H9 (cell line): ENCODE data around the gene RPP30. TPM values are rescaled to one million over a fixed set of nuclear protein-coding genes. Genes with fewer than 3 reads are reported as not detected.

Experiments used
- DNase-seq: peaks from one replicate; pipeline ENCODE4 v3.0.0-alpha.2; 2017
- H2AFZ ChIP-seq: one replicate; pipeline ENCODE4 v1.6.1; 2013; ENCODE audit warnings: mild to moderate bottlenecking, low read length, control low read depth, moderate library complexity
- H2AK5ac ChIP-seq: 2 replicates; pipeline ENCODE4 v1.6.1; 2013; ENCODE audit warnings: low read length, control low read depth, mixed read lengths; ENCODE audit not compliant: insufficient read length
- H2BK120ac ChIP-seq: one replicate; pipeline ENCODE4 v1.6.1; 2013; ENCODE audit warnings: low read depth, mild to moderate bottlenecking, low read length, control low read depth, inconsistent platforms; ENCODE audit not compliant: poor library complexity, severe bottlenecking
- H2BK12ac ChIP-seq: 2 replicates; pipeline ENCODE4 v1.6.1; 2013; ENCODE audit warnings: low read length, control low read depth, mixed read lengths, low read depth; ENCODE audit not compliant: insufficient read length
- H2BK15ac ChIP-seq: 2 replicates; pipeline ENCODE4 v1.6.1; 2013; ENCODE audit warnings: low read depth, low read length, control low read depth
- H2BK20ac ChIP-seq: one replicate; pipeline ENCODE4 v1.6.1; 2013; ENCODE audit warnings: low read depth, mild to moderate bottlenecking, low read length, control low read depth, inconsistent platforms; ENCODE audit not compliant: poor library complexity, severe bottlenecking
- H2BK5ac ChIP-seq: 2 replicates; pipeline ENCODE4 v1.6.1; 2013; ENCODE audit warnings: low read length, control low read depth, mixed read lengths; ENCODE audit not compliant: insufficient read length
- H3K14ac ChIP-seq: 2 replicates; pipeline ENCODE4 v1.6.1; 2013; ENCODE audit warnings: low read length, control low read depth; ENCODE audit not compliant: insufficient read depth
- H3K18ac ChIP-seq: 2 replicates; pipeline ENCODE4 v1.6.1; 2013; ENCODE audit warnings: low read depth, mild to moderate bottlenecking, mixed read lengths, low read length, control low read depth; ENCODE audit not compliant: insufficient read length
- H3K23ac ChIP-seq: 2 replicates; pipeline ENCODE4 v1.6.1; 2013; ENCODE audit warnings: low read length, control low read depth, mixed read lengths, low read depth; ENCODE audit not compliant: insufficient read length
- H3K23me2 ChIP-seq: 2 replicates; pipeline ENCODE4 v1.6.1; 2013; ENCODE audit warnings: low read depth, mild to moderate bottlenecking, mixed read lengths, low read length, control low read depth; ENCODE audit not compliant: insufficient read length, poor library complexity, severe bottlenecking
- H3K27ac ChIP-seq: 2 replicates; pipeline ENCODE4 v1.5.1; 2013; ENCODE audit warnings: low read length, control low read depth, mixed read lengths, low read depth; ENCODE audit not compliant: insufficient read length
- H3K27me3 ChIP-seq: 2 replicates; pipeline ENCODE4 v1.6.1; 2013; ENCODE audit warnings: low read length, control low read depth, inconsistent platforms; ENCODE audit not compliant: insufficient read depth
- H3K4ac ChIP-seq: 2 replicates; pipeline ENCODE4 v1.6.1; 2013; ENCODE audit warnings: low read depth, mild to moderate bottlenecking, control low read depth, inconsistent platforms, low read length, moderate library complexity
- H3K4me1 ChIP-seq: 2 replicates; pipeline ENCODE4 v1.6.1; 2013; ENCODE audit warnings: low read length, control low read depth, inconsistent platforms; ENCODE audit not compliant: insufficient read depth
- H3K4me2 ChIP-seq: 2 replicates; pipeline ENCODE4 v1.6.1; 2013; ENCODE audit warnings: low read length, control low read depth, mixed read lengths; ENCODE audit not compliant: insufficient read length, insufficient read depth
- H3K56ac ChIP-seq: 2 replicates; pipeline ENCODE4 v1.6.1; 2013; ENCODE audit warnings: low read depth, mild to moderate bottlenecking, mixed read lengths, low read length, control low read depth; ENCODE audit not compliant: insufficient read length
- H3K79me1 ChIP-seq: 2 replicates; pipeline ENCODE4 v1.6.1; 2013; ENCODE audit warnings: low read depth, mild to moderate bottlenecking, moderate library complexity, low read length, control low read depth, inconsistent platforms; ENCODE audit not compliant: insufficient read depth, poor library complexity, severe bottlenecking
- H3K79me2 ChIP-seq: 2 replicates; pipeline ENCODE4 v1.6.1; 2013; ENCODE audit warnings: low read length, control low read depth, inconsistent platforms; ENCODE audit not compliant: insufficient read depth
- H3K9ac ChIP-seq: 2 replicates; pipeline ENCODE4 v1.6.1; 2013; ENCODE audit warnings: low read length, control low read depth, mixed read lengths; ENCODE audit not compliant: insufficient read length; ENCODE audit errors: extremely low read depth
- H3K9me3 ChIP-seq: one replicate; pipeline ENCODE4 v1.6.1; 2013; ENCODE audit warnings: low read depth, low read length, inconsistent platforms; ENCODE audit not compliant: control insufficient read depth
- H3T11ph ChIP-seq: one replicate; pipeline ENCODE4 v1.6.1; 2013; ENCODE audit warnings: mild to moderate bottlenecking, low read length, control low read depth, inconsistent platforms
- H4K20me1 ChIP-seq: one replicate; pipeline ENCODE4 v1.6.1; 2013; ENCODE audit not compliant: control insufficient read depth, insufficient read length, insufficient read depth
- H4K5ac ChIP-seq: 2 replicates; pipeline ENCODE4 v1.6.1; 2013; ENCODE audit warnings: low read depth, mild to moderate bottlenecking, mixed read lengths, low read length, control low read depth; ENCODE audit not compliant: insufficient read length
- H4K8ac ChIP-seq: replicated peaks from 2 replicates; pipeline ENCODE4 v1.6.1; 2013; ENCODE audit warnings: low read length, control low read depth, mixed read lengths, low read depth; ENCODE audit not compliant: insufficient read length
- H4K91ac ChIP-seq: 2 replicates; pipeline ENCODE4 v1.6.1; 2013; ENCODE audit warnings: low read depth, mild to moderate bottlenecking, moderate library complexity, mixed read lengths, low read length, control low read depth; ENCODE audit not compliant: insufficient read length
- H3K27ac Mint-ChIP-seq, 3 experiments: 2 replicates in 2 of 3; 3 replicates in 1 of 3; pipeline ENCODE4 v1.8.0; 2020 to 2021; ENCODE audit warnings: mixed read lengths in 3 of 3, mild to moderate bottlenecking in 1 of 3, moderate library complexity in 1 of 3
- H3K27me3 Mint-ChIP-seq: 2 replicates; pipeline ENCODE4 v1.8.0; 2021; ENCODE audit warnings: low read depth, mild to moderate bottlenecking, moderate library complexity, mixed read lengths
- H3K36me3 Mint-ChIP-seq, 3 experiments: 2 replicates in 2 of 3; 3 replicates in 1 of 3; pipeline ENCODE4 v1.8.0; 2020 to 2021; ENCODE audit warnings: low read depth in 3 of 3, mixed read lengths in 3 of 3; ENCODE audit not compliant: insufficient read depth in 1 of 3
- H3K4me1 Mint-ChIP-seq, 2 experiments: 2 replicates each; pipeline ENCODE4 v1.8.0; 2020; ENCODE audit warnings: mixed read lengths in 2 of 2
- H3K4me3 Mint-ChIP-seq, 2 experiments: 2 replicates in 1 of 2; 3 replicates in 1 of 2; pipeline ENCODE4 v1.8.0; 2020 to 2021; ENCODE audit warnings: mild to moderate bottlenecking in 2 of 2, mixed read lengths in 2 of 2, moderate library complexity in 1 of 2
- H3K9me3 Mint-ChIP-seq, 2 experiments: 2 replicates in 1 of 2; 3 replicates in 1 of 2; pipeline ENCODE4 v1.8.0; 2020; ENCODE audit warnings: mild to moderate bottlenecking in 2 of 2, mixed read lengths in 2 of 2, moderate library complexity in 1 of 2
- CTCF ChIP-seq: fragments of 200-600 bp; sonication (generic); conservative IDR thresholded peaks from 3 replicates; pipeline ENCODE4 v1.8.0; 2021; ENCODE audit warnings: antibody characterized with exemption, mild to moderate bottlenecking
- WGBS: extraction: QIAGEN DNeasy Blood & Tissue Kit; methylation state at CpG from one replicate; pipeline ENCODE4 v1.1.7; 2013; ENCODE audit warnings: missing lambda C conversion rate, low lambda C conversion rate, mixed read lengths; ENCODE audit not compliant: insufficient read length; ENCODE audit errors: extremely low coverage; 5-methylcytosine and 5-hydroxymethylcytosine counted together
- total RNA-seq: library from RNA; stranded (reverse); gene quantifications from 2 replicates; pipeline ENCODE4 v1.2.1, GENCODE V29; 2021

RPP30 gene
- total RNA-seq, 1 experiment from 2014 or later: 77.7 TPM

- no peak overlapping the region for H3K4ac ChIP-seq
- H4K5ac ChIP-seq: no peak overlapping the region
- H3K14ac ChIP-seq: no peak overlapping the region
- H3K27me3 ChIP-seq: peaks cover 87% of the 10 kb centered on the region
- H3K9me3 ChIP-seq: no peaks in the 10 kb centered on the region
- H2BK15ac ChIP-seq: no peak overlapping the region
- H3K27me3 Mint-ChIP-seq: peaks cover 99% of the 10 kb centered on the region
- no peaks in the 10 kb centered on the region for H3K23me2 ChIP-seq
- no peak overlapping the region for H2BK120ac ChIP-seq
- no peak overlapping the region for H4K8ac ChIP-seq
- no peak overlapping the region for H3K56ac ChIP-seq
- no peak overlapping the region for H3K4me3 Mint-ChIP-seq
- H3T11ph ChIP-seq: no peak overlapping the region
- H4K20me1 ChIP-seq: no peaks in the 10 kb centered on the region
- H3K9me3 Mint-ChIP-seq: peaks cover 0 to 6% of the 10 kb centered on the region in 2 experiments; a peak in 2 of 5 replicates
- no peak overlapping the region for H3K9ac ChIP-seq
- TF ChIP-seq CTCF: no peak
- no peaks in the 10 kb centered on the region for H3K4me1 ChIP-seq
- no peak overlapping the region for H2BK20ac ChIP-seq
- H3K18ac ChIP-seq: no peak overlapping the region
- H3K27ac ChIP-seq: no peak overlapping the region
- H3K4me2 ChIP-seq: no peak overlapping the region
- no peak overlapping the region for H2BK5ac ChIP-seq
- H3K27ac Mint-ChIP-seq: no peak overlapping the region
- no peaks in the 10 kb centered on the region; a peak in 1 of 7 replicates for H3K36me3 Mint-ChIP-seq
- no peak for DNase-seq
- peaks cover 16 to 25% of the 10 kb centered on the region in 2 experiments for H3K4me1 Mint-ChIP-seq
- no peak overlapping the region for H2AK5ac ChIP-seq
- no CpG with 5 or more reads among the region's 8 CpGs for WGBS
- H4K91ac ChIP-seq: no peak overlapping the region
- no peak overlapping the region for H3K23ac ChIP-seq
- no peaks in the 10 kb centered on the region for H3K79me2 ChIP-seq
- no peaks in the 10 kb centered on the region for H3K79me1 ChIP-seq
- no peak overlapping the region for H2BK12ac ChIP-seq
- H2AFZ ChIP-seq: no peak overlapping the region
These were observed 48.2 kb downstream of the RPP30 start for GRCh38 chr10:90919683-90920574.
